Measurements from ENCODE around the gene DOCK2. TPM values are rescaled to one million over a fixed set of nuclear protein-coding genes. Genes with fewer than 3 reads are reported as not detected.
"Not testable (repeated sequence)": the region's sequence is repeated elsewhere in the genome, so short reads cannot be mapped to it uniquely, and the experiment has no call there.

The DOCK2 gene
- polyA plus RNA-seq, 1 donor, result 2.6 TPM

DNA sequence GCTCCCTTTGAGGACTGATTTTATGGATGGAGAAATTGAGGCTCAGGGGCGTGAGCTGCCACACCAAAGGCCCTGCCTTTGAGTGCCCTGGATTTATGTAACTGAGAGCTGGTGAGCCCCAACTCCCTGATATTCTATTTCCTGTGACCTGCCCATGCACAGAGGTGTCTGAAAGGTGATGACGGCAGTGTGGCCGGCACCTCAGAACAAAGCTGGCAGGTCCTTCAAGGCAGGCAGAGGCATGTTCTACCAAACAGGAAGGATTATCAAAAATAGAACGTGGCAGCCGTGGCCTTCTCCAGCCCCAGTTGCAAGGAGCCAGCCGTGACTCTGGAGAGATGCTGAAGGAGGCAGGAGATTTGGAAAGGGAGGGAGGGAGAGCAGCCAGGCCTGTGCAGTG is 307.0 kb downstream of the DOCK2 start:
- DNase-seq, result no peak

GRCh38 chr5:169944922-169945680 is 308.0 kb downstream of the DOCK2 start:
- no peak for DNase-seq

- DNase-seq, result peak; percentile 24
These were observed 308.8 kb downstream of the DOCK2 start for GRCh38 chr5:169945831-169946261.

GRCh38 chr5:169946743-169947295 is 309.7 kb downstream of the DOCK2 start:
- no peak for DNase-seq

DNA sequence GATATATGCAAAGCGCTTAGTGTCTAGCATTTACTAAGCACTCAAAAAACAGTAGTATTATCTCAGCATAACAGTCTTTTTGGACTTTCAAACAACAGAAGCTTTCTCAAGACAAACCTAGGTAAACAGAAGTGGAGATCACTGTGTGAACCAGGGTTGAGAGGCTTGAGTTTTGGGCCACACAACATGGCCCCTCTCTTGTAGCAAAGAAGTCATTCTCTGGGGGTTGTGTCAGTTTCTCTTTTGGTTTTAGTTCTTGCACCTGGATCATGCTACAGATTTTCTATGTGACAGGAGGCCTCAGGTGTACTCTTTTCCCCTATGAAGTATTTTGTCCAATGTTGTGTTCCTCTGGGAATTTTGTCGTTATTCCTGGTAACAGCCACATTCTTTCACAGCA is 313.3 kb downstream of the DOCK2 start:
- no peak for DNase-seq

DNA sequence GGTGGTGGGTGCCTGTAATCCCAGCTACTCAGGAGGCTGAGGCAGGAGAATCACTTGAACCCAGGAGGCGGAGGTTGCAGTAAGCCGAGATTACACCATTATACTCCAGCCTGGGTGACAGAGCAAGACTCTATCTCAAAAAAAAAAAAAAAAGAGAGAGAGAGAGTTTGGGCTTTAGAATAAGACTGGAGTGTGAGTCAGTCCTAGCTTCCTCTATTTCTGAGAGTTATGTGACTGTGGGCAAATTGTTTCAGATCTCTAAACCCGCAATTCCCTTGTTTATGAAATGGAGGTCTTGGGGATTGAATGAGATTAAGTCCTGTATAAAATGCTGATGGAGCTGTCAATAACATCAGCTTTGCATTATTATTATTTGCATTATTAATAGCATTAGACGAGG is 316.1 kb downstream of the DOCK2 start:
- DNase-seq, result not testable (repeated sequence)

GRCh38 chr5:169954786-169955185 is 317.7 kb downstream of the DOCK2 start:
- no peak for DNase-seq

DNA sequence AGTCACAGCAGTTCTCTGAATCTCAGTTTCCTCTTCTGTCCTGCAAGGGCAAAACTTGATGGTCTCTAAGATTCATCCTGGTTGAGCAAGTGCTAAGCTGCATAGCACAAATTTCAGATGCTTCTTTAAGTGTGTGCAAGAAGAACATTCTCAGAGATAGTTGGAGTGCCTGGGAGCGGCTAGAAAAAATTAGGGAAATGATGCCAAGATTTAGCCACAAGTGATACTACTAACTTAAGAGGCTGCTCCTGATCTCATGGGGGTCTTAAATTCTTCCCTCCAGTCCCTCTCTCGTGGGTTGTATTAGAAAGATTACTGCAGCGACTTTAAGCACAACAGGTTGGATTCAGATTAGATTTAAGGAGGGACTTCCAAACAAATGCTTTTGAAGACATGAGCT is 319.1 kb downstream of the DOCK2 start:
- DNase-seq, result no peak

GRCh38 chr5:169956756-169957155 is 319.7 kb downstream of the DOCK2 start:
- no peak for DNase-seq

- no peak for DNase-seq
These were observed 321.2 kb downstream of the DOCK2 start for GRCh38 chr5:169958278-169958677.

GRCh38 chr5:169960659-169961058 is 323.6 kb downstream of the DOCK2 start:
- DNase-seq, result no peak

DNA sequence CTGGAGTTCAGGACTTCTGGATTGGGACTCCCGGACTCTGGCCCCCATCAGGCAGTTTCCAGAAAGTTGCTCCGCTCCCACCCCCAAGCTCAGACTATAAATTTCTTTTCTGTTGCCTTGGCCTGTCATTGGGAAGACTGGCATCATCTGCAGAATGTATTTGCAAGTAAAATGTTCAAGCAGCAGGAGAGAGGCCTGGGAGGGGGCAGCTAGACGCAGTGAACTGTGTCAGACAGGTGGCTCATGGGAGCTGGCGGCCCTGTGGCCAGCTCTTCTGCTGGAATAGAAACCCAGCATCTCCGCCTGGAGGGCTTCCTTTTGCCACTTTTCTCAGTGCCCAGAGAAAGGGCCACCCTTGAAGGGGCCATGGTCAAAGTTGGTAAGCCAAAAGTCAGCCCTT is 327.2 kb downstream of the DOCK2 start:
- DNase-seq, result no peak

- DNase-seq, result no peak
These were observed 333.3 kb downstream of the DOCK2 start for GRCh38 chr5:169970339-169970738.

DNA sequence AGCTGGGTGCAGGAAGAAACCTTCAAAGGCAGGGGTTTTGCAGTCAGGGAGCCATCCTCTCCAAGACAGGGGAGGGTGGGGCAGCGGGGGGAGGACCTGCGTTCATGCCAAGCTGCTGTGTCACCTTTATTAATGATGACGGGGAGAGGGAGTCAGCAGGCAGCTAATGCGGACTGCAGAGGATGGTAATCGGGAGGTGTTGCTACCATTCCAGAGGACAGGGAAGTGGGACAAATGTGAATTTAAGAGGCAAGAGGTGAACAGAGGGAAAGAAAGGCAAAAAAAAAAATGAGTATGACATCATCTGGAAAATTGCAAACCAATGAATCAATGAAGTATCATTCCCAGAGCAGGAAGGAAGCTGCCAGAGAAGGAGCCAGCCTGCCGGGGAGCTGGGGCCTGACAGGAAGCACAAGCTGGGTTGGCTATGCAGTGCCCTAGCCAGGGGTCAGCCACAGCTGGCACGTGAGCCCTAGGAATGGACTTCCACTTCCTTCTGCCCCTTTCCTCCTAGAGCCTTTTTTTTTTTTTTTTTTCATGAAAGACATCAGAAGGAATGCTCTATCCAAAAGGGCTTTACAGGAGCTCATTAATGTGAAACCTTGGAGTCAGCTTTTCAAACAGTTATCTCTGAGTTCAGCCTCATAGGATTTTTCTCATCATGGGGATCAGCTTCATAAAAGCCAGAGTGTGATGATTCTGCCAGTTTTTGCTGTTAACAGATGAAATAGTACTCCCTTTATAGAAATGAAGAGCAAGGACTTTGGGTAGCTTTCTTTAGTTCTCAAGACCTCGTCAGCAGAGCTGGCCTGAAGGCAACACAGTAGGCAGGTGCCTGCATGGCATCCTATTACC is 334.1 kb downstream of the DOCK2 start:
- DNase-seq, result no peak

- DNase-seq, result no peak
These were observed 334.7 kb downstream of the DOCK2 start for GRCh38 chr5:169971780-169972179.

DNA sequence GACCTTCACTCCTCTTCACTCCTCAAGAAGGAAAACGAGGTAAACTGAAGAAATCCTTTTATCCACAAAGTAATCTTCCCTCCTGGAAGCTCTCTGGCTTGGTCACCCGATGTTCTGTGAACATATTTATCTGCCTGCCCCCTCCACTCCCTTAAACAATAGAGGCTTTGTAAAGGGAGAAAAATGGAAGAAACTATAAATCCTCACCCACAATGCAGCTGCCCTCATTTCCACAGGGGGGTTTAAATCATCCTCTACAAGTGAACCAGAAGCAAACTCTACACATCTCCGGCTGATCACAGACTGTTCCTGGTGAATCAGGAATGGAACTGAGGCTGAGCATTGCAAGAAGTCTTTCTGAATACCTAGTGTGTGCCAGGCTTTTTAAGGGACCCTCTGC is 336.0 kb downstream of the DOCK2 start:
- DNase-seq, result no peak

DNA sequence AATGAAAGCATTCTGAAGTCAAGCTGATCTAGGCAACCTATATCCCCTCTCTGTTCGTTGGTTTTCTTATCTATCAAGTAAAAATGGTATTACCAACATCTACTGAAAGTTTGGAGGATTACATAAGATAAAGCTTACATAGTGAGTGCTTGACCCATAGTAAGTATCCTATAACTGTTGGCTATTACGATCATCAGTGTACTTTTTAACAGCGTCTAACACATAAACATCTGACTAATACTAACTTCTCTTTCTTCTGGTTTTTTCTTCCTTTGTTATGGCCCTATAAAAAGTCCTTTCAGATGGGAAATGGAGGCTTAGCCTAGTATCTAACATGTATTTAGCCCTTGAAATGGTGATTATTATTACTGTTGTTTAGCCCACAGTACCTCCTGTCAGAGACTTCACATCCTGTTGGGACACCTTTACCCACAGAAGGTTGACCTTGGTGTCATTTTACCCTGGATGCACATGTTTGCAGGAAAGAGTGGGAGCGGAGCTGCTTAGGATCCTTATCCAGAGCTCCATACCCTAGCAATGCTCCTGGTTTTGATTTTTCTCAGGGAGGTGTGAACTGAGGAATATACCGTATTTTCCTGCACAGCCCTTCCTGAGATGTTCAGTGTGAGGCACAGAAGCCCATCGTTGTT is 337.2 kb downstream of the DOCK2 start:
- no peak for DNase-seq

DNA sequence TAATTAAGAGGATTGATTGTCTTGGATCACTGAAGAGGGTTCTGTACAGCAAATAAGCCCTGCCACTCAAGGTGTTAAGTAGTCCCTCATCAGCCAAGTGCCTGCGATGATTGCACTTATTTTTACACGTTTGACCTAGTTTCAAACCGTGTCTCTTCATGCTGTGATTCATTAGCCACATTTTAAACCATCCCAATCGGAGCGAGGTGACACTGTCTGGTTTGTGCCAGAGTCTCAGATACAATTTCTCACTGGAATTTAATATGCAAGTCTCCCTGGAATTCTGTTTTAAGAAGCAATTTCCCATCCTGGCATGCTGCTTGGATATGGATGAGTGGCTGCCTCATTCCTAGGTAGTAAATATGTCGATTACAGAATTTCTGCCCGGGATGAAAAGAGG is 341.6 kb downstream of the DOCK2 start:
- DNase-seq, result no peak

DNA sequence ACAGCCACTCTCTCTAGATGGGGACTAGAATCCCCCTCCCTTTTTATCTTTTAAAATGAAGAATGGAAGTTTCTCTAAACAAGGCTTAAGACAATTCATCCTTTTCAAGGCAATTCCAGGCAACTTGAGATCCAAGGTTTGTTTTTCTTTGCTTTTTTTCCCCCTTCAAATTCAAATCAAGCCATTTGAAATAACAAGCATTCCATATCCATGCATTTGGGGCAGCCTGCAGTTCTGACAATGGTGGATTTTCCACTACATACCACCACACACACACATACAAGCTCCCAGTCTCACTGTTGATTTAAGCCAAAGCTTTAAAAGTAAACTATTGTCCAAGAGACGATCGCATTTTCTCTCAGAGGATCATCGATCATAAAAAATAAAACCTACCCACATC is 342.8 kb downstream of the DOCK2 start:
- DNase-seq, result no peak

DNA sequence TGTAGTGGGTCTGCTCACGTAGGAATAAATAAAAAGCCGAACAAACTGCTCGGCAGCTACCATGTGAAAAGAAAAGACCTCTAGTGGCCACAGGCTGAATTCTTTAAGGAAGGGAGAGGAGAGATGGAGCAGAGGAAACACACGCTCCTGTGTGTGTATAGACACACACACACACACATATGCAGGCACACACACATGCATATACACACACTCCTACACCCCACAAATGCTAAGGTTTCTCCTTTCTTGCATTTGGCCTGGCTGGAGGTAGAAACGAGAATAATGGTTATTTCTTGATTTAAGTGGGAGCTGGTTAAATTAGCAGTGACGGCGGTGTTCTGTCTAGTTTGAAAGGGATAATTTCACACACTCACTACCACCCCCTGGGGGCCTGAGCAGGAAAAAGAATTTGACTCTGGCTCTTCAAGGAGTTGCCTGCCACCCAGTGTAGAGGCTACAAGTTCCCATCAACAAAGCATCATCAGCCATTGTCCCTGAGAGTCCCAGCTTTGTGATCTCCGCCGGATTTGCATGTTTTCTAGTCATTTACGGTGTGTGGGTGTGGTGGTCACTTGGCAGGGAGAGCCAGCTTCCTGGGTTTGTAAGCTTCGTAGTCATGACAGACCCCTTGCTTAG is 343.5 kb downstream of the DOCK2 start, which contains the start of gene INSYN2B:
Gene INSYN2B (minus strand): TSS at position 78 of the 636 bp plus-strand sequence. CDS start 96,597 bp downstream, outside the sequence.
- peak; percentile 91 for DNase-seq

DNA sequence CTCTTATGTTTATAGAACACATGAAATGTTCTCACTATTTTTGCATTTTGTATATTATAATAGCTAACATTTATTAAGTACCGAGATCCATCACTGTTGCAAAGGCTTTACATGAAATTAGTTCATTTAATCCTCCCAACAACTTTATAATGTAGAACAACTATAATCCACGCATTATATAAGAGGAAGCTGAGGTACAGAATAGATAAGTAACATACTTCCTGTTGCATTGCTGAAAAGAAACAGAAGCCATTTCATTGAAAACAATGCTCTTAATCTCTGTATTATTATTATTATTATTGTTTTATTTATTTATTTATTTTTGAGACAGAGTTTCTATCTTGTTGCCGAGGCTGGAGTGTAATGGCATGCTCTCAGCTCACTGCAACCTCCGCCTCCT is 351.1 kb downstream of the DOCK2 start:
- no peak for DNase-seq

- no peak for DNase-seq
These were observed 351.9 kb downstream of the DOCK2 start for GRCh38 chr5:169988947-169989346.

Measured in left kidney (tissue), 2 donors.